Uterus (tissue), 2 donors: ENCODE results near the gene NEGR1.

Source experiments
- POLR2A ChIP-seq, 2 donors: fragments of 450-650 bp; IDR thresholded peaks; one replicate each; pipeline ENCODE4 v1.6.1; 2016; ENCODE audit warnings: antibody characterized with exemption in 2 of 2, mild to moderate bottlenecking in 1 of 2, moderate library complexity in 1 of 2
- TF ChIP-seq, protein P1 (sequence below), 4 experiments: fragments of 200-600 bp in 2 of 4; fragments of 450-650 bp in 2 of 4; sonication (generic) in 2 of 4; IDR thresholded peaks; one replicate each; pipeline ENCODE4 v1.5.1; 2016 to 2019; ENCODE audit warnings: antibody characterized with exemption in 4 of 4, mild to moderate bottlenecking in 2 of 4, moderate library complexity in 1 of 4

GRCh38 chr1:71625004-71625403 lies 657.3 kb downstream of the NEGR1 start:
- no peak for TF ChIP-seq POLR2A (IDR thresholded peaks at IDR 0.05)
- TF ChIP-seq, protein P1, sequence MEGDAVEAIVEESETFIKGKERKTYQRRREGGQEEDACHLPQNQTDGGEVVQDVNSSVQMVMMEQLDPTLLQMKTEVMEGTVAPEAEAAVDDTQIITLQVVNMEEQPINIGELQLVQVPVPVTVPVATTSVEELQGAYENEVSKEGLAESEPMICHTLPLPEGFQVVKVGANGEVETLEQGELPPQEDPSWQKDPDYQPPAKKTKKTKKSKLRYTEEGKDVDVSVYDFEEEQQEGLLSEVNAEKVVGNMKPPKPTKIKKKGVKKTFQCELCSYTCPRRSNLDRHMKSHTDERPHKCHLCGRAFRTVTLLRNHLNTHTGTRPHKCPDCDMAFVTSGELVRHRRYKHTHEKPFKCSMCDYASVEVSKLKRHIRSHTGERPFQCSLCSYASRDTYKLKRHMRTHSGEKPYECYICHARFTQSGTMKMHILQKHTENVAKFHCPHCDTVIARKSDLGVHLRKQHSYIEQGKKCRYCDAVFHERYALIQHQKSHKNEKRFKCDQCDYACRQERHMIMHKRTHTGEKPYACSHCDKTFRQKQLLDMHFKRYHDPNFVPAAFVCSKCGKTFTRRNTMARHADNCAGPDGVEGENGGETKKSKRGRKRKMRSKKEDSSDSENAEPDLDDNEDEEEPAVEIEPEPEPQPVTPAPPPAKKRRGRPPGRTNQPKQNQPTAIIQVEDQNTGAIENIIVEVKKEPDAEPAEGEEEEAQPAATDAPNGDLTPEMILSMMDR (IDR thresholded peaks at IDR 0.05): no peak
